Measurements from ENCODE around the gene FKBP1B.
A peak's percentile ranks its signal among the peaks of the same experiment; 100 is the strongest.
"Not testable (repeated sequence)": the region's sequence is repeated elsewhere in the genome, so short reads cannot be mapped to it uniquely, and the experiment has no call there.

FKBP1B gene

GRCh38 chr2:24038786-24039499 is 10.6 kb upstream of the FKBP1B start (continued):
- TF ChIP-seq ZFP30 (CRISPR knock-in tag; IDR thresholded peaks at IDR 0.05), result no peak

DNA sequence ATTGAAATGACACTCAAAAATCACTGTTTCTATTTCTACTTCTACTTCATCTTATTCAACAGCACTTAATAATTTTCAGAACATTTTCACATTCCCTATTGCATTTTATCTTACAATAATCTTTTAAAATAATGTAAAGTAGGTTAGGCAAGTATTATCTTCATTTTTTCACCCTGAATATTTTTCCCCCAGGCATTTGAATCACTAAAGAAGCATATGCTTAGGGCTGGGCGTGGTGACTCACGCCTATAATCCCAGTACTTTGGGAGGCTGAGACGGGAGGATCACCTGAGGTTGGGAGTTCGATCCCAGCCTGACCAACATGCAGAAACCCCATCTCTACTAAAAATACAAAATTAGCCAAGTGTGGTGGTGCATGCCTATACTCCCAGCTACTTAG is 9.0 kb upstream of the FKBP1B start:
- no peak for ATAC-seq

GRCh38 chr2:24043133-24043532 is 6.4 kb upstream of the FKBP1B start:
- ATAC-seq, result not testable (repeated sequence)

More for the DNA sequence above, 9.0 kb upstream of the FKBP1B start:
- TF ChIP-seq ZFP30 (CRISPR knock-in tag; IDR thresholded peaks at IDR 0.05), result no peak
- no peak for TF ChIP-seq GLIS3 (CRISPR knock-in tag; IDR thresholded peaks at IDR 0.05)
- no peak for TF ChIP-seq TSHZ2 (CRISPR knock-in tag; IDR thresholded peaks at IDR 0.05)
- TF ChIP-seq ESRRG (CRISPR knock-in tag; IDR thresholded peaks at IDR 0.05), result no peak
- no peak for TF ChIP-seq SNAI2 (CRISPR knock-in tag; IDR thresholded peaks at IDR 0.05)
- TF ChIP-seq, protein P1, sequence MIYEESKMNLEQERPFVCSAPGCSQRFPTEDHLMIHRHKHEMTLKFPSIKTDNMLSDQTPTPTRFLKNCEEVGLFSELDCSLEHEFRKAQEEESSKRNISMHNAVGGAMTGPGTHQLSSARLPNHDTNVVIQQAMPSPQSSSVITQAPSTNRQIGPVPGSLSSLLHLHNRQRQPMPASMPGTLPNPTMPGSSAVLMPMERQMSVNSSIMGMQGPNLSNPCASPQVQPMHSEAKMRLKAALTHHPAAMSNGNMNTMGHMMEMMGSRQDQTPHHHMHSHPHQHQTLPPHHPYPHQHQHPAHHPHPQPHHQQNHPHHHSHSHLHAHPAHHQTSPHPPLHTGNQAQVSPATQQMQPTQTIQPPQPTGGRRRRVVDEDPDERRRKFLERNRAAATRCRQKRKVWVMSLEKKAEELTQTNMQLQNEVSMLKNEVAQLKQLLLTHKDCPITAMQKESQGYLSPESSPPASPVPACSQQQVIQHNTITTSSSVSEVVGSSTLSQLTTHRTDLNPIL (CRISPR knock-in tag; IDR thresholded peaks at IDR 0.05; ENCODE audit: low read depth), result no peak
- no peak for TF ChIP-seq CSRNP3 (CRISPR knock-in tag; IDR thresholded peaks at IDR 0.05)

DNA sequence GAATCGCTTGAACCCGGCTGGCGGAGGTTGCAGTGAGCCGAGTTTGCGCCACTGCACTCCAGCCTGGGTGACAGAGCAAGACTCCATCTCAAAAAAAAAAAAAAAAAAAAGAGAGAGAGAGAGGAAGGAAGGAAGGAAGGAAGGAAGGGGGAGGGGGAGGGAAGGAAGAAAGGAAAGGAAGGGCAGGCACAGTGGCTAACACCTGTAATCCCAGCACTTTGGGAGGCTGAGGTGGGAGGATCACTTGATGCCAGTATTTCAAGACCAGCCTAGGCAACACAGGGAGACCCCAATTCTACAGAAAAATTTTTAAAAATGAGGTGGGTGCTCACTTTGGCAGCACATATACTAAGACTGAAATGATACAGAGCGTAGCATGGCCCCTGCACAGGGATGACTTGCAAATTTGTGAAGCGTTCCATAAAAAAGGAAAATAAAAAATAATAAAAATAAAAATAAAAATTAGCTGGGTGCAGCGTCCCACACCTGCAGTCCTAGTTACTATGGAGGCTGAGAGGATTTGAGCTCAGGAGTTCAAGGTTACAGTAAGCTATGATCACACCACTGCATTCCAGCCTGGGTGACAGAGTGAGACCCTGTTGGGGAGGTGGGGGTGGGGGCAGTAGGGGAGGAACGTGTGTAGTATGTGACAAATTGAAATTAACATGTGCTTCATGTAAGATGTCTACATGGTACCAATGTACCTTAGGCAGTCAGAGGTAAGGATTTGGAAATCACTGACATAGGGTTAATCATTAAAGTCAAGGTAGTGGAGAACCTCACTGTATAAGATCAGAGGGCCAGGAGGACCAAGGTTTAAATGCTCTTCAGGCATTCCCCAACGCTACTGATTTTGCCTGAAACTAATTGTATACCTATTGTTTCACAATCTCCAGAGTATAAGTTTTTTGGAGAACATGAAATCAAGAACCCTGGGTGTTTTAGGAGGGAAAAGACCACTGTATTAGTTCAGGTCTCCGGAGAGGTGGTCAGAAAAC is 3.7 kb upstream of the FKBP1B start:
- no peak for ATAC-seq
- TF ChIP-seq BACH2 (CRISPR knock-in tag; IDR thresholded peaks at IDR 0.05; ENCODE audit: borderline replicate concordance) (no peak), RARB (CRISPR knock-in tag; IDR thresholded peaks at IDR 0.05) (no peak), ISL1 (CRISPR knock-in tag; IDR thresholded peaks at IDR 0.05) (no peak), OSR1 (CRISPR knock-in tag; IDR thresholded peaks at IDR 0.05) (no peak), ZNF70 (CRISPR knock-in tag; IDR thresholded peaks at IDR 0.05) (no peak), SNAI2 (CRISPR knock-in tag; IDR thresholded peaks at IDR 0.05) (no peak), ZNF565 (CRISPR knock-in tag; conservative IDR thresholded peaks at IDR 0.05; ENCODE audit: low read depth) (no peak)

GRCh38 chr2:24046599-24046929 is 3.0 kb upstream of the FKBP1B start:
- peak; percentile 2 for ATAC-seq
- no peak for TF ChIP-seq ZNF565 (CRISPR knock-in tag; conservative IDR thresholded peaks at IDR 0.05; ENCODE audit: low read depth)
- TF ChIP-seq GLIS3 (CRISPR knock-in tag; IDR thresholded peaks at IDR 0.05), result no peak

DNA sequence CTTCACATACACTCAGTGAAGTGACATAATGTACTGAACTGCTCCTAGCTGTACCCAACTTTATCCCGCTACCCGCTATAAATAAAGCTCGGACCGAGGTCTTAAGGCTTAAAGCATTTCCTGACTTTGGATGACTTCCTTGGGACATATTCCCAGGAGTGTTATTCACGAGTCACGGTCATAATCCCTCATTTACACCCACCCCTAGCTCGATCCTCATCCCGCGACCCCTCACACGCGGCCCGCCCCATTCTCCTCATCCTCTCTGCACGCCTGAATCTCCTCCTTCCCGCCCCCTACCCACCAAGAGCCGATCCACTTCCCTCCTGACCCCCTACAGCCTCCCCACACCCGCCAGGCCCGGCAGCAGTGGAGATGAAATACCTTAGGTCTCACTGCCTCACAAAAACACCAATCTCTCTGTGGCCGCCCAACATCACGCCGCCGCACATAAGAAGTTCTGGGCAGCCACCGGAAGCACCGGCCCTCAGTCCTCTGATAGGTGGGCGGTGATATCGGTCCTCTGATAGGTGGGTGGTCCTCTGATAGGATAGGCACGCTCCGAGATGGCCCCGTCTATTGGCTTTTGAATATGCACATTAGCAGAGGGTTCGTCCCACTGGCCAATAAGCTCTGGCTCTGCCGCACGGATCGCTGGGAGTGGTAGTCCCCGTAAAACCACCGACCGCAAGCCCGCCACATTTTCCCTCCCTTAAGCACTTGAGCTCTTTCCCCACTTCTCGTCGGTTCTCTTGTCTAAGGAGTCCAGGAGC is 2.4 kb upstream of the FKBP1B start, which contains the start of gene WDCP:
Gene WDCP (minus strand): TSS at position 462 of the 773 bp plus-strand sequence. CDS start 7,897 bp downstream, outside the sequence.
- ATAC-seq, result peak; percentile 96
- no peak for TF ChIP-seq CSRNP3 (CRISPR knock-in tag; IDR thresholded peaks at IDR 0.05)
- TF ChIP-seq RARB (CRISPR knock-in tag; IDR thresholded peaks at IDR 0.05), result no peak
- no peak for TF ChIP-seq ZFP30 (CRISPR knock-in tag; IDR thresholded peaks at IDR 0.05)
- TF ChIP-seq ZNF8 (CRISPR knock-in tag; IDR thresholded peaks at IDR 0.05), result no peak
- no peak for TF ChIP-seq CSDC2 (CRISPR knock-in tag; IDR thresholded peaks at IDR 0.05)
- TF ChIP-seq GLIS3 (CRISPR knock-in tag; IDR thresholded peaks at IDR 0.05), result no peak
- no peak for TF ChIP-seq ZFP3 (CRISPR knock-in tag; IDR thresholded peaks at IDR 0.05)
- TF ChIP-seq TCF4 (CRISPR knock-in tag; IDR thresholded peaks at IDR 0.05; ENCODE audit: borderline replicate concordance), result no peak
- TF ChIP-seq ZNF70 (CRISPR knock-in tag; IDR thresholded peaks at IDR 0.05), result no peak
- TF ChIP-seq ZNF565 (CRISPR knock-in tag; conservative IDR thresholded peaks at IDR 0.05; ENCODE audit: low read depth), result no peak
- no peak for TF ChIP-seq ISL1 (CRISPR knock-in tag; IDR thresholded peaks at IDR 0.05)
- no peak for TF ChIP-seq ARNTL (CRISPR knock-in tag; IDR thresholded peaks at IDR 0.05; ENCODE audit: borderline replicate concordance, low read depth)
- TF ChIP-seq TSHZ2 (CRISPR knock-in tag; IDR thresholded peaks at IDR 0.05), result no peak
